HG03108 (cell line): ENCODE data around the gene UBD.

Source experiments
- ATAC-seq: cut with Tn5 transposase; IDR thresholded peaks from one replicate; pipeline ENCODE4 v1.9.1; 2021; ENCODE audit warnings: moderate library complexity; ENCODE audit not compliant: unreplicated experiment

UBD gene

DNA sequence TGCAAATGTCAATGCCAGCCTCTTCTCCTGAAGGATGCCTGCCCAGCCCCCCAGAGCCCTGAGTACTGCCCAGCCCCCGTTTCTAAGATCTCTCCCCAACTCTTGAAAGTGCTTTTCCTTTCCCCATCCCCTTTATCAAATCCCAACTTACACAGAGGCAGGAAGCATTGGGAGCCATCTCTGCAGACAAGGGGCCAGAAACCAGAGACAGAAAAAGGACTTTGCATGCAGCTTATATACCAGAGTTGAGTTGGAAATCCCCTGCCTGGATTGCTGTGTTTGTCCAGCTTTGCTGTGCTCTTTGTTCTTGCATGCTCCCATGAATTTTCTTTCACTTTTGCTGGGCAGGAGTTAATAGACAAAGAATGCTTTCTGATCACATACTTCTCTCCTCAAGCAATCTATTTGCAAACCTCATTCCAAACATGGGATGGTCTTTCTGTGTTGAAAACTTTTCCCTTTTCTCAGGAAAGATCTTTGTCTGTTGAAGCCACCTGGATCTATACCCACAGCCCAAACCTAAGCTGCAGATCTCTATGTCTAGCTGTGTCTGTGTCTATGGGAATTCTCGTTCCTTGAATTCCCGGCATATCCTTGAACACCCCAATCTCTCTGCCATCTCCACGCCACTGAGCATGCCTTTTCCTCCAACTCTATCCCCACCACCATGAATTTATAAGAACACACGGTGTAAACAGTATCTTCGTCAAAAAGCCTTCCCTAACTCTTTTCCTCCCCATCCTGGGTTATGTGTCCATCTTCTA, at the start of gene UBD:
UBD (minus strand) TSS at position 209 of the 764 bp plus-strand sequence; CDS start at position 178, 31 bp downstream.
- no peak for ATAC-seq

DNA sequence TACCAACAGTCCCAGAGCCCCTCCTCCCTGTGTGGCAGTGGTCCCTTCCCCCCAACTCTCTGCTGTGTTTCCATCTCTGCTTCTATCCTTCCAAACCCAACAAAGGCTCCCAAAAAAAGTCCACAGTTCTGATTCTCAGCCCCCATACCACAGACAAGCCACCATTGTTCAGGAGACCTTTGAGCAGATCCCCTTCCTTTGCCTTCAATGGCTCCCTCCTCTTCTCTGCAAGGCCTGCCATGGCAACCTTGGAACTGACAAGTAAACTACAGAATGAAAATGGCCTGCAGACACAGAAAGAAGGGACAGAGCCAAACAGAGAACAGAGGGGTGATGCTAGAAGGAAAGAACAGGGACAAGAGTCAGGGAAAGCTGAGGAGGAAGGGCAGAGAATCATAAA, 48.6 kb upstream of the UBD start:
- ATAC-seq, result no peak

GRCh38 chr6:29603930-29604329, 44.4 kb upstream of the UBD start:
- no peak for ATAC-seq

- no peak for ATAC-seq
These were observed 43.9 kb upstream of the UBD start for GRCh38 chr6:29603456-29603855.

DNA sequence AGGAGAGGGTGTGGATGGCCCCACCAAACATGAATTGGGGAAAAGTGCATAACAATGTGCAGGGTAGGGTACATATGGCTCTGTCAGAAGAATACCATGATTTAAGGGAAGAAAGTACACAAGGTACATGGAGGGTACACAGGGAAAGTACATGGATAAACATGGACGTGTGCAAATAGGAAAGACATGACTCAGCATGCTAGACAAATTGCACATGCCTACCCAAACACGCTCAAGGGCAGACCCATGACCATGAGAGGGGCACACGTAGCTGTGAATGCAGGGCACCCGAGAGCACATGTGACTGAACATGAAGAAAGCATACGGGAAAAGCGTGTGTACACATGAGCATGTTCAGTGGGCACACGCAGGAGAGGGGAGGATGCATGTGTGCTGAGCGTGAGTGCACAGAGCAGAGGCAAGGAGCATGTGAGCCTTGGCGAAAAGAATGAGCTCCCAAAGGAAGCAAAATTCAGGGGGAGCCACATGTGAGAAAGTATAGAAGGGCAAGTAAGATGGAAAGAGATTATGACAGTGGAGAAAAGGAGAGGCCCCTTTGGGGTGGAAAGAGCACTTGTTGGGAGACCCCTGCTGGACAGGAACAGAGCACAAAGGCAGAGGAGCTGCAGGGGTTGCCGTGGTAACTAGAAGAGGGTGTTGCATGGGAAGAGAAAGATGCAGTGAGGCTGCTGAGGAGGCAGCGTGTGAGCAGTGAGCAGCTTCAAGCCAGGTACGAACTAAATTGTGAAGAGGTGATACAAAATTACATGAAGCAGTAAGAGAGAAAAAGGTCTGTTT, 43.2 kb upstream of the UBD start:
- ATAC-seq, result no peak

GRCh38 chr6:29598172-29598747, 38.7 kb upstream of the UBD start:
- ATAC-seq, result no peak

DNA sequence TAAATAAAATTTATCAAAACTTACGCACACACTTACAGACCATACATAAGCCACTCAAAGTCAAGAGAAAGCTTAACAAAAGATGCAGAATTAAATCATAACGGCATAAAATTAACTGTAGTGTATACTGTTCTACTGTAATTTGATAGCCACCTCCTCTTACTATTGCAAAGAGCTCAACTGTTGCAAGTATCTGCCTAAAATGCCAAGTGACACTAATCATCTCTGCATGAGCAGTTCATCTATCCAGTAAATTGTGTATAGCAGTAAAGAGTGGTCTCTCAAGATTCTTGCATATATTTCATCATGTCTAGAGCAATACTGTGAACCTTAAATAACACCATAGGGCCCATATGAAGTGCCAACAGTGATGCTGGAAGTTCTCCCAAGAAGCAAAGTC, 37.7 kb upstream of the UBD start:
- no peak for ATAC-seq

- no peak for ATAC-seq
These were observed 36.9 kb upstream of the UBD start for GRCh38 chr6:29596381-29596900.

GRCh38 chr6:29593199-29593855, 33.8 kb upstream of the UBD start:
- ATAC-seq, result no peak

DNA sequence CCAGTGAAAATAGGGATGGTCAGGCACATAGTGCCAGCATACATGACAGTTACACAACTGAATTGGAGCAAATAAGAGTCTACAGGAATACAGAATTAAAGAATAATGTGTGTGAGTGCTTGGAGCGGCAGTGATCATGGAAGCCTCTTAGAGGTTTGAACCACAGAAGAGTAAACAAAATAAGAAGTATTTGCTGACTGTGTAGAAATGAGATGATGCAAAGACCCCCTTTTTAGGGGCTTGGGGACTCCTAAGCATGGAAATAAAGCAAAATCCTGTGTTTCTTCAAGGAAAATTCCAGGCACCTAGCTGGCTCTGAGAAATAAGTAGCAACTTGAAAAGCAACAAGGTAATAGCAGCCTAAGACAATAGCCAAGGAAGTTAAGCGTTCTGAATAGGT, 32.1 kb upstream of the UBD start:
- ATAC-seq, result no peak

DNA sequence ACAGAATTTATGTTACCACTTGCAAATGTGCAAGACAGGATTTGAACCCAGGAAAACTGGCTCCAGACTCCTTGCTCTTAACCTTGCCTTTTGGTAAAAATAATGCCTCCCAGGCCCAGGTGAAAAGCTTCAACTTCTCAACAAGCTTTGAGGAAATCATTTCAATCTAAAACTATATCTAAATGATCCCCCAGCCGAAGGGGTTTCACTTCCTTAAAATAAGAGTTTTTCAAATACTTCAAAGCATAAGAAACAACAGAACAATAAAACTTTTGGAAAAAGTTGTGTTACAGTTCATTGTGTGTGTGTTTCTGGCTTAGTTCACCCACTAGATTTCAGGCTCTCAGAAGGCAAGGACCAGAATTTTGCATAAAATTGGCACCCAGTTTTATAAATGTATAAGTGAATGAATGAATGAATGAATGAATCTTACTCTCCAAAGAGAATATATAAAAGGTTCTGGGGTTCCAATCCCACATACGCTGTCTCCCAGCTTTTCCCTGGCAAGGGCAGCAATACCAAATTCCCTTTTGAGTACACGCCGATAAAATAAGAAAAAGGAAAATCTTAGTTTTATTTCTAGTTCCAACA, 30.8 kb upstream of the UBD start:
- ATAC-seq, result no peak

DNA sequence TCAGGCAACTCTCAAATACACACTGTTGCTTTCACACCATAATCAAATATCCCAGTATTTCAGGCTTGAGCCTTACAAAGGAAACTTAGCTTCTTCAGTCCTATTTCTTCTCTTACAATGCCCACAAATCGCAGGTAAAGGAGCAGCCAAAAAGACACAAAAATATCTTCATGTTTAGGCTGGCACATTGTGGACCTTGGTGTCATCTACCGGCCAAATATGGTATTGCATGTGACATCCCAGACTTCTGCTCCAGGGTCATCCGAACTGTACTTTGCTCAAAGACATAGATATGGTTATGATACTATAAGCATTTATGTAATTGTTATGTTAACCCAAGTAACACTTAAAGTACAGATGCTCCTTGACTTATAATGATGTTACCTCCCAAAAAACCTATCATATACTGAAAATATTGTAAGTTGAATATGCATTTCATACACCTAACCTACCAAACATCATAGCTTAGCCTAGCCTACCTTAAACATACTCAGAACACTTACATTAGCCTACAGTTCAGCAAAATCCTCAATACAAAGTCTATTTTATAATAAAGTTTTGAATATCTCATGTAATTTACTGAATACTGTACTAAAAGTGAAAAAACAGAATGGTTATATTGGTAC, 30.0 kb upstream of the UBD start:
- no peak for ATAC-seq

DNA sequence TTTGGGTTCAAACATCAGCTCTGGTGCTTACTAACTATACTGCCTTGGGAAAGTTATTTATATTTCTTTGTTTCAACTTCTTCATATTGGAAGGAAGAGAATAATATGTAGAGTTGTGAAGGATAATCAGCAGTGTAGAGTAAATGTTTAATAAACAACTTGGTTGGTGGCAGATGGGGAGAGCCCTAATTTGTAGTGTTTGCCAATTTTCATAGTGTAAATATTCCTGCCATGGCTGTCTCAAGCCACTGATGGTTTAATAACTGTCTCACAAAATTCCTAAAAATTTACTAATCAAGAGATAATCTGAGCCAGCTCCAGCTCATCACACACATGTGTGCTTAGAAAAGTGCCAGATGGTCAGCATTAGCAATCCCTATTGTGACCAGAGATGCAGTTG, 25.3 kb upstream of the UBD start, which contains the start of gene OR2H2:
OR2H2 (plus strand) TSS at position 301 of the 400 bp plus-strand sequence. CDS start 2,824 bp downstream, outside the sequence.
- no peak for ATAC-seq

DNA sequence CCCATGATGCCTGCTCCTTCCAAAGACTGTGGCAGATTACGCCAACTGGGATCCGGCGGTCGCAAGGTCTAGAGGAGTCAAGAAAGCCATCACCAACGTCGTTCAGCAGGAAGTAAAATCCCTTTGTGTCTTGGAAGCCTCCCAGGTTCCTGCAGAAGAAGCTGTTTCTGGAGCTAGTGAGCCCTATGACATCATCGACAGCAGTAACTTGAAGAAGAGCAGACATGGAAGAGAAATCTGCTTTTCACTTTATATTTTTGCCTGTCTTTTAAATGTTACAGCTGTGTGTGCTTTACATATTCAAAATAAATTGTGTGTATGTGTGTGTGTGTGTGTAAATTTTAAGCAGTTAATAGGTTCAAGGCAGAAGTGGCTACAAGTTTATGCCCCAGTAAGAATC, 18.0 kb upstream of the UBD start:
- no peak for ATAC-seq

GRCh38 chr6:29576056-29576455, 16.5 kb upstream of the UBD start:
- no peak for ATAC-seq

DNA sequence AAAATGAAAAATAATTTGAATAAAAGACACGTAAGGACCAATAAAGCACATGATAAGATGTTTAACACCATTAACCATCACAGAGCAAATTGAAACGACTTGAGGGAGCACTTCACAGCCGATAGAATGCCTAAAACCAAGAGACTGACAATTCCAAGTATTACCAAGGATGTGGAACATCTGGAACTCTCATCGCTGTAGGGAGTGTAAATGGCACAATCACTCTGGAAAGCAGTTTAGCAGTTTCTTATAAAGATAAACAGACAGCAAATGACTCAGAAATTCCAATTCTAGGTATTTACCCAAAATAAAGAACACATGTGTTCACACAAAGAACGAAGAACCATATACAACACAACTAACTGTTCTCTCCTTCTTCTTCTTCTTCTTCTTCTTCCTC, 8.5 kb upstream of the UBD start:
- ATAC-seq, result no peak

- ATAC-seq, result no peak
These were observed 8.0 kb upstream of the UBD start for GRCh38 chr6:29567541-29567940.

- no peak for ATAC-seq
These were observed 7.3 kb upstream of the UBD start for GRCh38 chr6:29566856-29567255.

GRCh38 chr6:29564875-29565274, 5.3 kb upstream of the UBD start:
- ATAC-seq, result no peak

GRCh38 chr6:29563435-29563965, 4.0 kb upstream of the UBD start:
- ATAC-seq, result no peak
